Esophagus muscularis mucosa (tissue), 4 donors: Measurements from ENCODE around the gene LUC7L3. TPM values are rescaled to one million over a fixed set of nuclear protein-coding genes. Genes with fewer than 3 reads are reported as not detected.

Experiments used
- DNase-seq: peaks from one replicate; pipeline ENCODE4 v3.0.0-alpha.2; 2017; ENCODE audit errors: extremely low spot score
- H3K27ac ChIP-seq, 4 donors: fragments of 200-600 bp; sonication (generic); replicated peaks in 1 of 4; 1 replicate in 3 of 4; 2 replicates in 1 of 4; pipeline ENCODE4 v1.5.1; 2016 to 2019; ENCODE audit warnings: mild to moderate bottlenecking in 1 of 4
- H3K27me3 ChIP-seq, 4 donors: fragments of 200-600 bp; sonication (generic); one replicate each; pipeline versions ENCODE4 v1.5.1 to v1.6.0; 2016 to 2019
- H3K36me3 ChIP-seq, 4 donors: fragments of 200-600 bp; sonication (generic); one replicate each; pipeline ENCODE4 v1.5.1; 2016 to 2019
- H3K4me1 ChIP-seq, 4 donors: fragments of 200-600 bp; sonication (generic); one replicate each; pipeline ENCODE4 v1.5.1; 2016 to 2019
- H3K4me3 ChIP-seq, 4 donors: fragments of 200-600 bp; sonication (generic); 1 replicate in 2 of 4; 2 replicates in 2 of 4; pipeline ENCODE4 v1.5.1; 2016 to 2019; ENCODE audit warnings: mild to moderate bottlenecking in 4 of 4, moderate library complexity in 1 of 4
- H3K9me3 ChIP-seq, 4 donors: fragments of 200-600 bp; sonication (generic); 1 replicate in 3 of 4; 2 replicates in 1 of 4; pipeline ENCODE4 v1.5.1; 2016 to 2019
- CTCF ChIP-seq, 3 experiments: fragments of 200-600 bp in 2 of 3; fragments of 450-650 bp in 1 of 3; sonication (generic) in 2 of 3; IDR thresholded peaks; one replicate each; pipeline ENCODE4 v1.5.1; 2017 to 2019; ENCODE audit warnings: antibody characterized with exemption in 3 of 3, mild to moderate bottlenecking in 2 of 3, moderate library complexity in 1 of 3
- EP300 ChIP-seq: sonication (generic); formaldehyde crosslinking; IDR thresholded peaks from one replicate; pipeline ENCODE4 v1.6.1; 2017; ENCODE audit warnings: antibody characterized with exemption
- POLR2A ChIP-seq: fragments of 450-650 bp; IDR thresholded peaks from one replicate; pipeline ENCODE4 v1.6.1; 2017; ENCODE audit warnings: antibody characterized with exemption, moderate library complexity, mild to moderate bottlenecking, low read depth
- POLR2AphosphoS5 ChIP-seq, 2 donors: sonication (generic); formaldehyde crosslinking; IDR thresholded peaks; one replicate each; pipeline ENCODE4 v1.6.1; 2017; ENCODE audit warnings: antibody characterized with exemption in 2 of 2
- WGBS: methylation state at CpG from one replicate; pipeline ENCODE4 v1.1.5; 2018; 5-methylcytosine and 5-hydroxymethylcytosine counted together
- intact Hi-C: fragments of 100-400 bp; cut with DNase I; formaldehyde crosslinking; loops from one replicate; pipeline ENCODE4 v1.15.1; 2023
- total RNA-seq, 4 donors: library from RNA; depleted of rRNA; stranded (reverse); fragments of >200 nt; gene quantifications; one replicate each; pipeline versions ENCODE4 v1.1.0 to v1.2.1, GENCODE V29; 2016

The LUC7L3 gene
- total RNA-seq, 4 donors from 2014 or later, result 28.8 to 65.6 (median 38.9) TPM

- intact Hi-C loops, result loop anchor here (5.0 kb wide), 1 partner anchor 124 kb away; the partner anchor contains the start of gene CACNA1G
- Histone ChIP-seq H3K9me3 (no peaks in the 10 kb centered on the region), H3K27ac (peak overlapping the region; percentile 68 to 88 (median 81)), H3K27me3 (no peaks in the 10 kb centered on the region), H3K36me3 (no peaks in the 10 kb centered on the region), H3K4me3 (no peak overlapping the region), H3K4me1 (peaks cover 17 to 56% (median 52%) of the 10 kb centered on the region in 4 donors)
- DNase-seq, result no peak
- TF ChIP-seq EP300 (no peak), POLR2AphosphoS5 (IDR thresholded peaks at IDR 0.05) (no peak), POLR2A (no peak), CTCF (IDR thresholded peaks at IDR 0.05) (no peak)
- 88% methylated on average over 17 of the region's 17 CpGs for WGBS
These were observed 33.5 kb upstream of the LUC7L3 start for GRCh38 chr17:50685691-50686493.

- Histone ChIP-seq H3K36me3 (no peaks in the 10 kb centered on the region), H3K27me3 (no peaks in the 10 kb centered on the region), H3K4me1 (peaks cover 17 to 56% (median 52%) of the 10 kb centered on the region in 4 donors), H3K4me3 (no peak overlapping the region), H3K9me3 (no peaks in the 10 kb centered on the region), H3K27ac (peak overlapping the region; percentile 68 to 88 (median 81))
- intact Hi-C loops, result loop anchor here (5.0 kb wide), 1 partner anchor 124 kb away; the partner anchor contains the start of gene CACNA1G
- peak; percentile 93 for DNase-seq
- 35% methylated on average over 14 of the region's 14 CpGs for WGBS
- TF ChIP-seq POLR2A (no peak), POLR2AphosphoS5 (IDR thresholded peaks at IDR 0.05) (peak; percentile 54 to 72), EP300 (peak; percentile 4), CTCF (IDR thresholded peaks at IDR 0.05) (no peak)
These were observed 32.8 kb upstream of the LUC7L3 start for GRCh38 chr17:50686494-50687199.

GRCh38 chr17:50687200-50688066, 32.0 kb upstream of the LUC7L3 start:
- peaks cover 20 to 61% (median 57%) of the 10 kb centered on the region in 4 donors for H3K4me1 ChIP-seq
- H3K27me3 ChIP-seq, result no peaks in the 10 kb centered on the region
- intact Hi-C loops, result loop anchor here (5.0 kb wide), 1 partner anchor 125 kb away; the partner anchor contains the start of gene CACNA1G
- 84% methylated on average over 13 of the region's 16 CpGs for WGBS
- H3K4me3 ChIP-seq, result no peak overlapping the region
- H3K9me3 ChIP-seq, result no peaks in the 10 kb centered on the region
- peak overlapping the region; percentile 68 to 88 (median 81) for H3K27ac ChIP-seq
- H3K36me3 ChIP-seq, result peaks cover 0 to 3% (median under 1%) of the 10 kb centered on the region in 4 donors
- no peak for TF ChIP-seq POLR2A
- TF ChIP-seq EP300, result no peak
- no peak for TF ChIP-seq CTCF (IDR thresholded peaks at IDR 0.05)
- no peak for TF ChIP-seq POLR2AphosphoS5 (IDR thresholded peaks at IDR 0.05)
- DNase-seq, result no peak

GRCh38 chr17:50688245-50688644, 31.2 kb upstream of the LUC7L3 start:
- intact Hi-C loops, result loop anchor here (5.0 kb wide), 1 partner anchor 126 kb away; the partner anchor contains the start of gene CACNA1G
- Histone ChIP-seq H3K4me3 (no peak overlapping the region), H3K27ac (no peak overlapping the region), H3K4me1 (peaks cover 20 to 69% (median 65%) of the 10 kb centered on the region in 4 donors), H3K9me3 (no peaks in the 10 kb centered on the region), H3K27me3 (no peaks in the 10 kb centered on the region), H3K36me3 (peaks cover 0 to 11% (median 9%) of the 10 kb centered on the region in 4 donors)
- 100% methylated on average over 3 of the region's 3 CpGs for WGBS
- no peak for DNase-seq
- TF ChIP-seq EP300, result no peak
- no peak for TF ChIP-seq POLR2AphosphoS5 (IDR thresholded peaks at IDR 0.05)
- TF ChIP-seq CTCF (IDR thresholded peaks at IDR 0.05), result no peak
- no peak for TF ChIP-seq POLR2A
